UCSD-AML1 (cell line): ENCODE results near the gene GORASP1.
"Not testable (repeated sequence)": the region's sequence is repeated elsewhere in the genome, so short reads cannot be mapped to it uniquely, and the experiment has no call there.

Experiments
- DNase-seq: peaks from one replicate; lab custom pipeline; 2025; ENCODE audit not compliant: unreplicated experiment; lab: John Stamatoyannopoulos, UW

The GORASP1 gene

GRCh38 chr3:39075910-39076309, 31.5 kb downstream of the GORASP1 start:
- DNase-seq: no peak

GRCh38 chr3:39068556-39068955, 38.9 kb downstream of the GORASP1 start:
- DNase-seq: no peak

DNA sequence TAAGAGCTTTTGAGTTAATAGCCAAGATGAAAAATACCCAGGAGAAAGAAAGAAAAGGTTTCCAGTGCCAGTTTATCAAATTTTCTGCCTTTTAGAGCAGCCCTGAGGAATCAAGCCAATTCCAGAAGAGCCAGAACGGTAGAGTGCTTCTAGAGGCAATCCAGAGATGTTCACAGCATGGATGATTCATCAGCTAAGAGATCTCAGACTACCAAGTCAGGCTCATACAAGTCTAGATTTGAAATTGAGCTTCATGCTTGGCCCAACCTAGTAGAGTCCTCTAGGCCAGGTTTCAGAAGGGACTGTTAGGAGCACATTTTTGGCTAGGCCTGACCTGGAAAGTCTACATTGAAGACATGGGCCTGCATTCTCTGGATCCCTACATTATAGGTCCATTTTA, 40.1 kb downstream of the GORASP1 start:
- no peak for DNase-seq

DNA sequence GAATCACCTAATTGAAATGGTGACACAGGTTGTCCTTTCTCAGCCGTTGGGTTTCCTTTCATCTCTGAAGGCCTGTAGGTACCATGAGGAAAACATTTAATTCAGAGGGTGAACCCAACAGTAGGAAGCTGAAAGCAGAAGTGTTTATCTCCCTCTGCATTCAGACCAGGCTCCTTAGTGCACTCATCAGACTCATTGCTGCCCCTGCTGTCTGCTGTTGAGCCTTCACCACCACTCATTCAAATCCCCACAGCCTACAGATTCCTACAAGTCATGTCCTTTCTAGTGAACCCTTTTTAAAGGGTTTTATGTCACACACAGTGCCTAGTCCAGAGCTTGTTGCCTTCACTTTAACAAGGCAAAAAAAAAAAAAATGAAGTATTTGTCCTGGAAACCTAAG, 42.2 kb downstream of the GORASP1 start:
- DNase-seq: peak; percentile 44

DNA sequence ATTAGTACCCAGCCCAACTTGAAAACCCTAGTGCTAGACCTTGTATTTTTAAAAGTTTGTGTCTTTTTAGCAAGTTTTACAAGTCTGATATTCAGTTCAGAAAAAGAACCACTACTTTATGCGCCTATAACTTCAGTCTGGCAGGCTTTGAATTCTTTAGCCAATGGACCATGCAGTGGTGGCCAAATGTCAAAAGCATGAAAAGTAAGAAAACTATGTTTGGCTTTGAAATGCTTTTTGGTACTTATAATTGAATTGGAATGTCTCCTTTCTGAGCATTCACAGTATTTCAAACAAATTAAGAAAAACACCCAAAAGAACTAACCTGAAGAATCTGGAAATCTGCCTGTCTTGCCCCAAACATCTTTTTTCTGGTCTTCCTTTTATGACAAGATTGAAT, 42.8 kb downstream of the GORASP1 start:
- no peak for DNase-seq

DNA sequence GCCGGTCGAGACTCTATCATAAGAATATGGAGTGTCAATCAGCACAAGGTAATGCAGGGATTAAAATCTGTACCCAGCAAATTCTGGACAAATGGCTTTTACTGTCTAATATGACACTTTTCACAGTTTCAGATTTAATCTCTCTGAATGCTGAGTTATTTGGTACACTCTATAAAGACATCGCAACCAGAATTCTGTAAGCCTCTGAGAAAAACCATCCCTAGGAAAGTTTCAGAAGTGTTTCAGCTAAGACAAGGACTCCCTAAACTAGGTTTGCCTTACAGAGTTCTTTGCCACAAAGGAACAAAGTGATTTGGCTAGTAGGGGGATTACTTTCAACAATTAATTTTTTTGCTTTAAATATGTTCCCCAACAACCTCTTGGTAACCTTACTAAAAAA, 44.3 kb downstream of the GORASP1 start:
- no peak for DNase-seq

DNA sequence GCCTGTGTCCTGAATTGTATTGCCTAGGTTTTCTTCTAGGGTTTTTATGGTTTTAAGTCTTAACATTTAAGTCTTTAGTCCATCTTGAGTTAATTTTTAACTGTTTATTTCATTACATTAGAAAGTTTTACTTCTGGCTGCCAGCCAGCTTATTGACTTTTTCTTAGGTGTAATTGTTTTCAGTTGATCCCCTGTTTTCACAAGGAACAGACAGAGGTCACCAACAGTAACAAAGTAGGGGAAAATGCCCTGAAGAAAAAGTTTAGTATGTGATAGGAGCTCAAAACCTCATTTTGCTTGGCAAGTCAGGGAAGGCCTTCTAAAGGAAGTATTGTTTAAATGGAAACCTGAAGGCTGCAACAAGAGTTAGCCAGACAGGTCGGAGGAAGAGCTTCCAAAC, 45.2 kb downstream of the GORASP1 start:
- no peak for DNase-seq

GRCh38 chr3:39061228-39061627, 46.2 kb downstream of the GORASP1 start:
- not testable (repeated sequence) for DNase-seq

- DNase-seq: no peak
Observed at GRCh38 chr3:39056151-39056550, 51.3 kb downstream of the GORASP1 start.

DNA sequence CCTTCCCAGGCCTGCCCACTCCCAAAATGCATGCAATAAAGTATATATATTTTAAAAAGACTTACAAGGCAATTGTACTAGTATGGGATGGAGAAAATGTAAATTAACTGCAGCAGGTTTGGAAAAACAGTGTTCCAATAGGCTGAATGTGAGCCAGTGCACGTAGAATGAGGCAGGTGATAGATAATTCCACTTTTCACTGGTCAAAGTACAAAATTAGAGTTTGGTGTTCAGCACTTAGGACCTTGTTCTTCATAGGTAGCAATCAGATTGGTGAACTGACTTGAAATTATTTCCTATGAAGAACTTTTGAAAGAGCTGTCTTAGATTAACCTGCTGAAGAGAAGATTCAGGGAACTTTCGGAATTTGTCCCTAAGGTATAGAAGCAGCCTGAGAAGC, 53.7 kb downstream of the GORASP1 start:
- DNase-seq: no peak

DNA sequence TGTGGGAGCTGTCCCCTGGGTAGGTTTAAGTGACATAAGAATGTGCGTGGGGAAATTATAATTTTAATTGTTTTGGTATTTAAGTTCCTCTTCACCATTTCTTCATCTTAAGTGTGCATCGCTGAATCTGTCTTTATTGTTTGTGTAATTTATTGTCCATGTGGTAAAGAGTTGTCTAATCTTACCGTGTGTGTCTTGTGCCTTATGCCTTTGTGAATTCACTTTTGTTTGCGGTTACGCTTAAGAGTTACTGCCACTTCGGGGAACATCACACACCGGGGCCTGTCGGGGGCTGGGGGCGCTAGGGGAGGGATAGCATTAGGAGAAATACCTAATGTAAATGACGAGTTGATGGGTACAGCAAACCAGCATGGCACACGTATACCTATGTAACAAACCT, 54.8 kb downstream of the GORASP1 start:
- DNase-seq: no peak

GRCh38 chr3:39051649-39052561, 55.5 kb downstream of the GORASP1 start, which contains the start of the genes SCN11A and WDR48:
TSS of gene SCN11A (minus strand) at chr3:39051944. CDS start at chr3:38950362, 101,582 bp downstream.
TSS of gene WDR48 (plus strand) at chr3:39052016. CDS start at chr3:39052026, 10 bp downstream.
- DNase-seq: peak; percentile 85

DNA sequence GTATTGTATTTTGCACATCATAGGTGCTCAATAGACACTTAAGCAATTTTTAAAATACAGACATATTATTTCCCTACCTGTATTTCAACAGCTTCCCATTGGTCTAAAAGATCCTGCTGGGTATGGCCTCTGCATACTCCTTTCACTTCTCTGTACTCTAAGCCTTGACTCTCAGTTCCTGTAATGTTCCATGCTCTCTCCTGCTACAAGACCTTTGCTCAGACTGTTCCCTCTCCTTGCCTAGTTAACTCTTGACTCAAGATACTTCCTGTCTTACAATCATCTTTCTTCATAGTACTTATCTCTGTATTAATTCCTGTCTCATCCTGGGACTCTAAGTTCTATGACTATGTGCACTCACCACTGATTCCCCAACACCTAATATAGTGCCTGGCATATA, 57.4 kb downstream of the GORASP1 start:
- DNase-seq: no peak
